Left lung (tissue), 10 donors: ENCODE data around the gene CA10. TPM values are rescaled to one million over a fixed set of nuclear protein-coding genes. Genes with fewer than 3 reads are reported as not detected.

Experiments used
- ATAC-seq: fragments of 200-7000 bp; cut with Tn5 transposase; one replicate; pipeline ENCODE4 v1.9.1; 2020; ENCODE audit warnings: moderate library complexity
- DNase-seq, 4 donors: peaks; one replicate each; pipeline ENCODE4 v3.0.0-alpha.2; 2013 to 2020
- H3K27ac ChIP-seq, 2 donors: fragments of 200-600 bp; sonication (generic) in 1 of 2; one replicate each; pipeline versions ENCODE4 v1.5.0 to v1.8.0; 2020 to 2021
- H3K27me3 ChIP-seq, 2 donors: fragments of 200-600 bp; sonication (generic) in 1 of 2; one replicate each; pipeline versions ENCODE4 v1.5.0 to v1.8.0; 2020 to 2021
- H3K36me3 ChIP-seq, 2 donors: fragments of 200-600 bp; sonication (generic) in 1 of 2; one replicate each; pipeline versions ENCODE4 v1.5.0 to v1.8.0; 2020 to 2021
- H3K4me1 ChIP-seq, 2 donors: fragments of 200-600 bp; one replicate each; pipeline ENCODE4 v1.8.0; 2021
- H3K4me3 ChIP-seq, 2 donors: fragments of 200-600 bp; sonication (generic) in 1 of 2; one replicate each; pipeline versions ENCODE4 v1.5.0 to v1.8.0; 2020 to 2021; ENCODE audit warnings: mild to moderate bottlenecking in 1 of 2
- H3K9me3 ChIP-seq, 2 donors: fragments of 200-600 bp; sonication (generic) in 1 of 2; one replicate each; pipeline versions ENCODE4 v1.5.0 to v1.8.0; 2020 to 2021
- intact Hi-C, 2 donors: fragments of 100-400 bp; cut with DNase I; formaldehyde crosslinking; loops; one replicate each; pipeline versions ENCODE4 v1.11.2 to v1.14.2; 2022
- polyA plus RNA-seq, 6 donors: library from polyadenylated mRNA; unstranded; fragments of 120-200 nt; gene quantifications; one replicate each; pipeline ENCODE4 v1.2.1, GENCODE V29; 2013; ENCODE audit not compliant: insufficient read length in 6 of 6
- total RNA-seq, 2 donors: library from RNA; stranded (reverse); fragmentation: NEBNext Ultra II Directional; extraction: Animal tissue kit (Norgen Biotek cat#: 25700); gene quantifications; one replicate each; pipeline ENCODE4 v1.2.1, GENCODE V29; 2021
- TF ChIP-seq, protein P1 (sequence below), 2 donors: fragments of 200-600 bp; sonication (generic) in 1 of 2; IDR thresholded peaks; one replicate each; pipeline versions ENCODE4 v1.5.0 to v1.8.0; 2021; ENCODE audit warnings: antibody characterized with exemption in 2 of 2
- donor health status: DM: no; HTN: yes; CAD: no.
- donor health status: DM: no; HTN: no; CAD: no.

CA10 gene
- total and polyA plus RNA-seq, 8 donors: 0.06 to 0.31 TPM; not detected in 6

DNA sequence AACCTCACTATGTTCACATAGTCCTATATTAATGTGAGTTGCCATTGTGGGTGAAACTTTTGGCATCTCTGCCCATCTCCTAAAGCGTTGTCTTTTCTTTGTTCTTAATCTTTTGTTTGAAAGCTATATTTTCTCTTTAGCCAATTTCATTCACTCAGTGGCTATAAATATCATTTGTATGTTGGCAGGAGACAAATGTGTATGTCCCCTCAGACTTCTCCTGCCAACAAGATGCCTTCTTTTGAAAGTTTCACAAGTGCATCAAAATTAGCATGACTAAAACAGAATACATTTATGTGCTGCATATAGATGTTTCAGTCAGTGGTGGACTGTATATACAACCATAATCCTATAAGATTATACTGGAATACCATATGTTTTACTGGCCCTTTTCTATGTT, 109.0 kb downstream of the CA10 start:
- Histone ChIP-seq H3K4me3 (no peak overlapping the region), H3K27me3 (no peaks in the 10 kb centered on the region), H3K9me3 (no peaks in the 10 kb centered on the region), H3K36me3 (no peaks in the 10 kb centered on the region), H3K27ac (no peak overlapping the region), H3K4me1 (no peaks in the 10 kb centered on the region)
- intact Hi-C loops: no loop called here
- no peak for ATAC-seq
- TF ChIP-seq, protein P1, sequence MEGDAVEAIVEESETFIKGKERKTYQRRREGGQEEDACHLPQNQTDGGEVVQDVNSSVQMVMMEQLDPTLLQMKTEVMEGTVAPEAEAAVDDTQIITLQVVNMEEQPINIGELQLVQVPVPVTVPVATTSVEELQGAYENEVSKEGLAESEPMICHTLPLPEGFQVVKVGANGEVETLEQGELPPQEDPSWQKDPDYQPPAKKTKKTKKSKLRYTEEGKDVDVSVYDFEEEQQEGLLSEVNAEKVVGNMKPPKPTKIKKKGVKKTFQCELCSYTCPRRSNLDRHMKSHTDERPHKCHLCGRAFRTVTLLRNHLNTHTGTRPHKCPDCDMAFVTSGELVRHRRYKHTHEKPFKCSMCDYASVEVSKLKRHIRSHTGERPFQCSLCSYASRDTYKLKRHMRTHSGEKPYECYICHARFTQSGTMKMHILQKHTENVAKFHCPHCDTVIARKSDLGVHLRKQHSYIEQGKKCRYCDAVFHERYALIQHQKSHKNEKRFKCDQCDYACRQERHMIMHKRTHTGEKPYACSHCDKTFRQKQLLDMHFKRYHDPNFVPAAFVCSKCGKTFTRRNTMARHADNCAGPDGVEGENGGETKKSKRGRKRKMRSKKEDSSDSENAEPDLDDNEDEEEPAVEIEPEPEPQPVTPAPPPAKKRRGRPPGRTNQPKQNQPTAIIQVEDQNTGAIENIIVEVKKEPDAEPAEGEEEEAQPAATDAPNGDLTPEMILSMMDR (IDR thresholded peaks at IDR 0.05): no peak
- no peak for DNase-seq

GRCh38 chr17:52049051-52049450, 109.5 kb downstream of the CA10 start:
- no peak overlapping the region for H3K27ac ChIP-seq
- no peaks in the 10 kb centered on the region for H3K4me1 ChIP-seq
- H3K9me3 ChIP-seq: no peaks in the 10 kb centered on the region
- ATAC-seq (no peak), DNase-seq (no peak)
- no peak overlapping the region for H3K4me3 ChIP-seq
- no peaks in the 10 kb centered on the region for H3K36me3 ChIP-seq
- no peaks in the 10 kb centered on the region for H3K27me3 ChIP-seq
- intact Hi-C loops: no loop called here
- TF ChIP-seq, protein P1 (IDR thresholded peaks at IDR 0.05): no peak

DNA sequence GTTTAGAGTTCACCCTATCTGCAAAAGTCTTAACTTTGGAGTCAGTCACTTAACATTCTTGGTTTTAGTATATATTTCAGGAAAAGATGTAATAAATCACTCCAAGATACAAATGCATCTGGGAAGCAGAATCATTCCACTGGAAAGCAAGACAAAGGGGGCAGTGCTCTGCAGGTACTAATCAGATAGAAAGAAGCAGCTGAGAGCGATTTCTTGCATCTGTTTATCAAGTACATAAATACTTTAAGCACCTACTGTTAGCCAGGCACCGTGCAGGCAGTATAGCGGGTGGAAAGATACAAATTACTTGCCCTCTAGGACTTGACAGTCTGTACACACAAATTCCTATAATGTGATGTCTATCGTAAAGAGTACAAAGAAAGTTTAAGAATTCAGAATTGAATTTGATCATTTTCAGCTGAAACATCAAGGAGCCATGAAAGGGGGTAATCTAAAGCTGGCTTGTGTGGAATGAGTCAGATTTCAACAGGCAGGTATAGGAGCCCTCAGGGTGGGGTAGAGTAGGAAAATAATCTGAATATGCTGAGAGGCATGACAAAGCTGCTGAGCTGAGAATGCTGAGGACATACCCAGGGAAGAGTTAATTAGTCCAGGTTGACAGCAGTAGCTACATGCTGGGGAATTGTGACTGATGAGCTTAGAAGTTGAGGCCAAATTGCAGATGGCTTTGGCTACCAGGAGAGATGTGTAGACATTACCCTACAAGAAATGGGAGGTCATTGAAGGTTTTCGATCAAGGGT, 110.2 kb downstream of the CA10 start:
- ATAC-seq (no peak), DNase-seq (no peak)
- Histone ChIP-seq H3K27ac (no peak overlapping the region), H3K4me1 (no peaks in the 10 kb centered on the region), H3K36me3 (no peaks in the 10 kb centered on the region), H3K9me3 (no peaks in the 10 kb centered on the region), H3K27me3 (no peaks in the 10 kb centered on the region), H3K4me3 (no peak overlapping the region)
- intact Hi-C loops: no loop called here
- TF ChIP-seq, protein P1 (IDR thresholded peaks at IDR 0.05): no peak

- H3K36me3 ChIP-seq: no peaks in the 10 kb centered on the region
- DNase-seq (no peak), ATAC-seq (no peak)
- intact Hi-C loops: no loop called here
- no peak overlapping the region for H3K27ac ChIP-seq
- TF ChIP-seq, protein P1 (IDR thresholded peaks at IDR 0.05): no peak
- H3K27me3 ChIP-seq: no peaks in the 10 kb centered on the region
- H3K4me1 ChIP-seq: no peaks in the 10 kb centered on the region
- no peaks in the 10 kb centered on the region for H3K9me3 ChIP-seq
- H3K4me3 ChIP-seq: no peak overlapping the region
These were observed 111.4 kb downstream of the CA10 start for GRCh38 chr17:52047086-52047485.

- intact Hi-C loops: no loop called here
These were observed 117.3 kb downstream of the CA10 start for GRCh38 chr17:52041123-52041617.

More at GRCh38 chr17:52041123-52041617, 117.3 kb downstream of the CA10 start:
- Histone ChIP-seq H3K27ac (no peak overlapping the region), H3K27me3 (no peaks in the 10 kb centered on the region), H3K4me3 (no peak overlapping the region), H3K36me3 (no peaks in the 10 kb centered on the region), H3K4me1 (no peaks in the 10 kb centered on the region), H3K9me3 (no peaks in the 10 kb centered on the region)
- DNase-seq (no peak), ATAC-seq (no peak)
- TF ChIP-seq, protein P1 (IDR thresholded peaks at IDR 0.05): no peak
